NCI-H774 (cell line): ENCODE data around the gene ALDH16A1.

ENCODE experiments used
- DNase-seq: peaks from one replicate; lab custom pipeline; 2025; lab: John Stamatoyannopoulos, UW

The ALDH16A1 gene

GRCh38 chr19:49423985-49424303 is 29.1 kb upstream of the ALDH16A1 start:
- DNase-seq, result no peak

- no peak for DNase-seq
Measured at GRCh38 chr19:49425178-49425577, 27.8 kb upstream of the ALDH16A1 start, which contains the start of gene GFY. Gene GFY, plus strand, starts transcription at chr19:49425388. Its CDS starts 1,043 bp downstream, at chr19:49426431.

- DNase-seq, result no peak
Measured at GRCh38 chr19:49425922-49426592, 27.0 kb upstream of the ALDH16A1 start.

- DNase-seq, result no peak
Measured at GRCh38 chr19:49427339-49427738, 25.7 kb upstream of the ALDH16A1 start.

GRCh38 chr19:49427855-49428546 is 25.0 kb upstream of the ALDH16A1 start:
- no peak for DNase-seq

DNA sequence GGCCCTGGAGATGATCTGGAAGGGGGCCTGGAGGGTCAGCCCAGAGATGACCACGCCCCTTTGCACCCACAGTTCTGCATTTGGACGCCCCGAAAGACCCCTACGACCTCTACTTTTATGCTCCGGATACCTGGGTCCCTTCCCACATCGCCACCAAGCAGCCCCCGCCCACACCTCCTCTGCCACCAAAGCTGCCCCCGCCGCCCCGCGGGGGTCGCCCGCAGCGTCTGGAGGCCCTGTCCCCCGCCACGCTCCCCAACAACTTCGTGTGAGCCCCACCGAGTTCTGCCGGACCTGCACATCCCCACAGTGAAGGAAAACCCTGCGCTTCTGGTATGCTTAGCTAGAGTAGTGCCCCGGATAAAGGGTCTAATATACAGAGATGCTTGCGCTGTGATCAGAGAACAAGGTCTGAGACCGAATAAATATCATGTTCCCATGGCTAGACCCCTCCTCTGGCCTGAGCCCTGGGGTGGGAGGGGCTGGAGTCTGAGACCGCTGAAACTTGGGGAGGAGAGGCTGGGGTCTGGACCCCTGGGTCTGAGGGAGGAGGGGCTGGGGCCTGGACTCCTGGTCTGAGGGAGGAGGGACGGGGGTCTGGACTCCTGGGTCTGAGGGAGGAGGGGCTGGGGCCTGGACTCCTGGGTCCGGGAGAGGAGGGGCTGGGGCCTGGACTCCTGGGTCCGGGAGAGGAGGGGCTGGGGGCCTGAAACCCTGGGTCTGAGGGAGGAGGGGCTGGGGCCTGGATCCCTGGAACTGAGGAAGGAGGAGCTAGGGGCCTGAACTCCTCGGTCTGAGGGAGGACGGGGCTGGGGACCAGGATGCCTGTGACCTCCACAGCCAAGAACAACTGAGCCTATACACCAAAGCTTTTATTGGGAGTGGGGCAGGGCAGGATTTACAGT is 24.2 kb upstream of the ALDH16A1 start:
- DNase-seq, result no peak

- DNase-seq, result no peak
Measured at GRCh38 chr19:49430172-49430677, 22.8 kb upstream of the ALDH16A1 start.

GRCh38 chr19:49430678-49431329 is 22.2 kb upstream of the ALDH16A1 start:
- no peak for DNase-seq

GRCh38 chr19:49431330-49431749 is 21.7 kb upstream of the ALDH16A1 start:
- no peak for DNase-seq

DNA sequence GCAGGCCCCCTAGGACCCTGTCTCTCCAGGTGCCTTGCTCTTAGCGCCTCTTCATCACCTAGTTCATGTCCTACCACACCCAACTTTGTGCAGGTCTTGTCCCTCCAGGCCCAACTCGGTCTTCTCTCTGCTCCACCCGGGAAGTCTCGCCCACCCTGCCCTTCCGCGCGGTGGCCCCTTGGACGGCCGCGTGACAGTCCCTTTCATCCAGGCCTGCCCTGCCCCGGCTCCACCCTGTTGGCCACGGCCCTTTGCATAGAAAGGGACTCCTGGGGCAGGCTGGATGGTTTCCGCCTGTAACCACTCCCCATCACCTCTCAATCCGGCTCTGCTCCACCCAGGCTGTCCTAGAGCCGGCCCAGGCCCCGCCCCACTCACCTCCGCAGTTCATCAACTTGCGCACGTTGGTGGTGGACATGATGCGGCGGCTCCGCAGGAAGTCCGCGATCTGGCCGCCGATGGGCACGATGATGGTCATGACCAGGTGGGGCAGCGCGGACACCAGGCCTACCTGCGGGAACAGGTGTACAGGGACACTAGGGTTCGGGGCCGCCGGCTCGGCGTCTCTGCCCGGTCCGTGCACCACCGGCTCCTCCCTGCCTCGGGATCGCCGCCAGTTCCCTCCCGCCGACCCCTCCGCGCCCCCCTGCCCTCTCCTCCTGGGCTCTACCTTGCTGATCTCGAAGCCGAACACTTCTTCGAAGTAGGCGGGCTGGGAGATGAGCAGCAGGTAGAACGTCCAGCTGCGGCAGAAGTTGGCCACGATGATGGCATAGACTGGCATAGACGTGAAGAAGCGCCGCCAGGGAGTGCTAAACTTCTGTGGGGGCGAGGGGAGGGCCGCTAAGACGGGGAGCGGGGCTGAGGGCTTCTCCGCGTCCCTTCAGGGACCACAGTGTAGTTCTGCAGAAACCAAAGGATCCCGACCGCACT is 20.6 kb upstream of the ALDH16A1 start:
- DNase-seq, result no peak

DNA sequence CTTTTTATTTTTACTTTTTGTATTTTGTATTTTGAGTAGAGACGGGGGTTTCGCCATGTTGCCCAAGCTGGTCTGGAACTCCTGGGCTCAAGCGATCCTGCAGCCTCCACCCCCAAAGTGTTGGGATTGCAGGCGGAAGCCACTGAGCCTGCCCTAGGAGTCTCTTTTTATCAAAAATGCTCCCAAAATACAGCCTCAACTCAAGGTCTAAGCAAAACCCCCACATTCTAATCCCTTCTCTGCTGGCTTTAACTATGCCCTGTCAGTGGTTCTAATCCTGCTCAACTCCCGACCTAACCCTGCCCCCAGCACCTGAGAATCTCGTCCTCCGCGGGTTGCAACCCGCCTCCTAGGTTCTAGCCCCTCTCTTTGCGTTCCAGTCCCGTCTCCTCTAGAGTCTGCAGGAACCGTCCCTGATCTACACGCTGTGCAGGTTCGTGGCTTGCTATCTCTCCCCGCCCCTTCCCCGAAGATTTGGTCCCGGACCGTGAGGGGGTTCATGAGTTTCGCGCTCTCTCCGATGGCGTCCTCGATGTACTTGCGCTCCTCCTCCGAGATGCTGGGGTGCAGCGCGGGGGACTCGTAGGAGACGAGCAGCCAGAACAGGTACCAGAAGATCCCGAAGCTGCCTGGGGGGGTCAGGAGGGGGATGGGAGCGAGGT is 19.7 kb upstream of the ALDH16A1 start:
- no peak for DNase-seq

- no peak for DNase-seq
Measured at GRCh38 chr19:49434907-49435583, 18.0 kb upstream of the ALDH16A1 start.

DNA sequence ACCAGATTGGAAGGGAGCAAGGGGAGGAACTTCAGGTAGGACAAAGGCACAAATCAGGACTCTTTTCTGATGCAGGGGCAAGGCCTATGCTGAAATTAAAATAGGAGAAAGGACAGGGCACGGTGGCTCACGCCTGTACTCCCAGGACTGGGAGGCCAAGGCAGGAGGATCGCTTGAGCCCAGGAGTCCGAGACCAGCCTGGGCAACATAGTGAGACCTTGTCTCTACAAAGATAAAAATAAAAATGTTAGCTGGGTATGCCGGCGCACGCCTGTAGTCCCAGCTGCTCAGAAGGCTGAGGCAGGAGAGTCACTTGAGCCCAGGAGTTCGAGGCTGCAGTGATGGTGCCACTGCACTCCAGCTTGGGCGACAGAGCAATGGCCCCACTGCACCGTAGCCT is 17.4 kb upstream of the ALDH16A1 start:
- DNase-seq, result no peak

GRCh38 chr19:49436381-49437017 is 16.5 kb upstream of the ALDH16A1 start:
- no peak for DNase-seq

- DNase-seq, result no peak
Measured at GRCh38 chr19:49437231-49437630, 15.8 kb upstream of the ALDH16A1 start.

- no peak for DNase-seq
Measured at GRCh38 chr19:49438261-49438660, 14.8 kb upstream of the ALDH16A1 start.

DNA sequence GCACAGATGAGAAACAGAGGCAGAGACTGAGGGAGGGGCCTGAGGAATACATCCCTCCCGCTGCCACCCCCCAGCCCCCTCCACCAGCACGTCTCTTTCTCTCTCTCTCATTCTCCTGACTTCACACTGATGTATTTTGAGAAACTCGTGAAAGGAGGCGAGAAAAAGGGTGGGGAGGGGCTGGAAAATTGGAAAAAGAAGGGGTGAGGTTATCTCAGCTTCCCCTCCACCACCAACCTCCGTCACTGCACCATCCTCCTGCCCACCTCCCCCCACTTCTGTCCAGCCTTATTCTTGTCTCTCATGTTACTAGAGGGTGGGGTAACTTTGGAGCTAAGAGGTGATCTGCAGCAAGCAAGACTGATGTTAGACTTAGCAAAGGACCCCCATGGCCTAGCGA is 13.2 kb upstream of the ALDH16A1 start:
- no peak for DNase-seq

- DNase-seq, result no peak
Measured at GRCh38 chr19:49440439-49441209, 12.4 kb upstream of the ALDH16A1 start.
